DND-41 (cell line): Measurements from ENCODE around the gene SIRT5.

Experiments used
- CTCF ChIP-seq: IDR thresholded peaks from 2 replicates; pipeline ENCODE4 v1.5.1; 2012; ENCODE audit warnings: borderline replicate concordance, low read length, moderate library complexity, mild to moderate bottlenecking; ENCODE audit not compliant: poor library complexity, severe bottlenecking; ENCODE audit errors: extremely low read depth
- EZH2 ChIP-seq: IDR thresholded peaks from 3 replicates; pipeline ENCODE4 v1.6.1; 2012; ENCODE audit warnings: borderline replicate concordance, low read depth, mild to moderate bottlenecking, moderate library complexity, low read length, inconsistent platforms; ENCODE audit not compliant: severe bottlenecking

GRCh38 chr6:13558718-13559117 is 15.7 kb upstream of the SIRT5 start:
- TF ChIP-seq CTCF: no peak
- no peak for TF ChIP-seq EZH2
